CD4-positive, alpha-beta T cell (primary cell): ENCODE measurements around the gene GTF2IRD1. TPM values are rescaled to one million over a fixed set of nuclear protein-coding genes. Genes with fewer than 3 reads are reported as not detected.

Experiments used
- ATAC-seq: fragments of 200-7000 bp; cut with Tn5 transposase; one replicate; pipeline ENCODE4 v1.10.0; 2022; ENCODE audit warnings: mild to moderate bottlenecking; ENCODE audit not compliant: poor library complexity
- CTCF ChIA-PET: fragments of 350-600 bp; sonication (Branson Sonifier 250); formaldehyde crosslinking; loops from one replicate; lab custom pipeline; 2021; ENCODE audit warnings: antibody characterized with exemption, inconsistent platforms; lab: Charles Lee
- POLR2A ChIA-PET: fragments of 350-600 bp; sonication (Branson Sonifier 250); formaldehyde crosslinking; loops from one replicate; lab custom pipeline; 2021; ENCODE audit warnings: antibody characterized with exemption, inconsistent platforms; lab: Charles Lee
- DNase-seq, 14 experiments: peaks; one replicate each; pipeline ENCODE4 v3.0.0-alpha.2; 2013 to 2020; ENCODE audit warnings: mixed read lengths in 2 of 14
- H3K27ac ChIP-seq, 2 donors: one replicate each; pipeline versions ENCODE4 v1.5.1 to v1.7.0; 2013; ENCODE audit warnings: low read length in 2 of 2, low read depth in 1 of 2, mild to moderate bottlenecking in 1 of 2
- H3K27me3 ChIP-seq, 2 experiments: 1 replicate in 1 of 2; 2 replicates in 1 of 2; pipeline versions ENCODE4 v1.6.1 to v1.7.0; 2013; ENCODE audit warnings: low read length in 2 of 2, control low read depth in 1 of 2, mild to moderate bottlenecking in 1 of 2, moderate library complexity in 1 of 2; ENCODE audit not compliant: insufficient read depth in 2 of 2, control insufficient read depth in 1 of 2
- H3K36me3 ChIP-seq: one replicate; pipeline ENCODE4 v1.6.1; 2013; ENCODE audit warnings: low read length, control low read depth; ENCODE audit not compliant: insufficient read depth
- H3K4me1 ChIP-seq: one replicate; pipeline ENCODE4 v1.6.1; 2013; ENCODE audit warnings: low read length, control low read depth; ENCODE audit not compliant: insufficient read depth
- H3K4me3 ChIP-seq: one replicate; pipeline ENCODE4 v1.5.1; 2013; ENCODE audit warnings: mild to moderate bottlenecking, low read length, moderate library complexity
- H3K9me3 ChIP-seq, 2 experiments: 1 replicate in 1 of 2; 2 replicates in 1 of 2; pipeline versions ENCODE4 v1.6.1 to v1.7.0; 2013; ENCODE audit warnings: low read length in 2 of 2, mild to moderate bottlenecking in 2 of 2, control low read depth in 1 of 2, moderate library complexity in 1 of 2; ENCODE audit not compliant: control insufficient read depth in 1 of 2, insufficient read depth in 1 of 2
- H3K27ac Mint-ChIP-seq: one replicate; pipeline ENCODE4 v1.8.0; 2020; ENCODE audit warnings: mixed read lengths
- H3K27me3 Mint-ChIP-seq: one replicate; pipeline ENCODE4 v1.8.0; 2021; ENCODE audit warnings: mixed read lengths
- H3K36me3 Mint-ChIP-seq: one replicate; pipeline ENCODE4 v1.8.0; 2021; ENCODE audit warnings: low read depth, mixed read lengths
- H3K4me1 Mint-ChIP-seq: one replicate; pipeline ENCODE4 v1.8.0; 2021; ENCODE audit warnings: low read depth, mixed read lengths
- H3K4me3 Mint-ChIP-seq: one replicate; pipeline ENCODE4 v1.8.0; 2020; ENCODE audit warnings: mild to moderate bottlenecking, mixed read lengths
- H3K9me3 Mint-ChIP-seq: one replicate; pipeline ENCODE4 v1.8.0; 2020; ENCODE audit warnings: mixed read lengths
- CTCF ChIP-seq: fragments of 200-600 bp; IDR thresholded peaks from one replicate; pipeline ENCODE4 v1.8.0; 2022; ENCODE audit warnings: antibody characterized with exemption, mild to moderate bottlenecking
- intact Hi-C, 2 experiments: fragments of 100-400 bp; cut with DNase I in 1 of 2; cut with micrococcal nuclease in 1 of 2; formaldehyde crosslinking; loops; one replicate each; pipeline versions ENCODE4 v1.15.1 to v1.9.0; 2023 to 2025; cut with DNase I, micrococcal nuclease
- total RNA-seq, 174 experiments: library from RNA in 2 of 174; stranded (reverse) in 2 of 174; gene quantifications; one replicate each; pipeline ENCODE4 v1.2.3 and lab custom pipeline; 2021 to 2026

GTF2IRD1 gene
- total RNA-seq, 2 experiments from 2014 or later, result 0.74 to 1.2 TPM

GRCh38 chr7:74523015-74523414 is 69.3 kb downstream of the GTF2IRD1 start:
- Mint-ChIP-seq H3K27ac (no peak overlapping the region), H3K36me3 (peaks cover 4% of the 10 kb centered on the region), H3K4me3 (no peak overlapping the region), H3K4me1 (no peaks in the 10 kb centered on the region), H3K9me3 (no peaks in the 10 kb centered on the region), H3K27me3 (no peaks in the 10 kb centered on the region)
- Histone ChIP-seq H3K9me3 (peaks cover 7 to 25% of the 10 kb centered on the region in 2 experiments), H3K4me1 (no peaks in the 10 kb centered on the region), H3K27me3 (no peaks in the 10 kb centered on the region), H3K27ac (no peak overlapping the region), H3K36me3 (no peaks in the 10 kb centered on the region), H3K4me3 (no peak overlapping the region)
- ChIA-PET CTCF (no interaction called here), POLR2A (no interaction called here)
- TF ChIP-seq CTCF, result no peak
- DNase-seq, result no peak
- no peak for ATAC-seq
- intact Hi-C loops, result no loop called here

GRCh38 chr7:74525140-74525539 is 71.4 kb downstream of the GTF2IRD1 start:
- peaks cover 3 to 13% of the 10 kb centered on the region in 2 experiments for H3K9me3 ChIP-seq
- no peak overlapping the region for H3K4me3 Mint-ChIP-seq
- H3K27ac Mint-ChIP-seq, result no peak overlapping the region
- peaks cover 4% of the 10 kb centered on the region for H3K36me3 Mint-ChIP-seq
- H3K4me1 ChIP-seq, result no peaks in the 10 kb centered on the region
- no peaks in the 10 kb centered on the region for H3K36me3 ChIP-seq
- no peak overlapping the region for H3K4me3 ChIP-seq
- no peaks in the 10 kb centered on the region for H3K9me3 Mint-ChIP-seq
- no peaks in the 10 kb centered on the region for H3K27me3 Mint-ChIP-seq
- POLR2A ChIA-PET, result interaction anchor here (0.7 kb wide), 1 partner anchor 46 kb away, joined by 3 read pairs; no protein-coding TSS in a partner anchor
- intact Hi-C loops, result no loop called here
- no peaks in the 10 kb centered on the region for H3K27me3 ChIP-seq
- ATAC-seq (no peak), DNase-seq (peak in 1 of 14 experiments; percentile 12)
- no peak for TF ChIP-seq CTCF
- CTCF ChIA-PET, result no interaction called here
- H3K27ac ChIP-seq, result no peak overlapping the region
- no peaks in the 10 kb centered on the region for H3K4me1 Mint-ChIP-seq

GRCh38 chr7:74525881-74526280 is 72.2 kb downstream of the GTF2IRD1 start:
- intact Hi-C loops, result no loop called here
- no peaks in the 10 kb centered on the region for H3K4me1 ChIP-seq
- ATAC-seq, result no peak
- POLR2A ChIA-PET, result no interaction called here
- TF ChIP-seq CTCF, result no peak
- no peak overlapping the region for H3K27ac ChIP-seq
- H3K27ac Mint-ChIP-seq, result no peak overlapping the region
- H3K4me1 Mint-ChIP-seq, result no peaks in the 10 kb centered on the region
- H3K27me3 ChIP-seq, result no peaks in the 10 kb centered on the region
- H3K9me3 Mint-ChIP-seq, result no peaks in the 10 kb centered on the region
- peaks cover 4% of the 10 kb centered on the region for H3K36me3 Mint-ChIP-seq
- H3K4me3 Mint-ChIP-seq, result no peak overlapping the region
- no peaks in the 10 kb centered on the region for H3K27me3 Mint-ChIP-seq
- H3K9me3 ChIP-seq, result peaks cover 0 to 11% of the 10 kb centered on the region in 2 experiments
- H3K4me3 ChIP-seq, result no peak overlapping the region
- no peaks in the 10 kb centered on the region for H3K36me3 ChIP-seq
- CTCF ChIA-PET, result no interaction called here
- no peak for DNase-seq
